ENCODE measurements around the gene TEAD4.

TEAD4 gene
- 0 to 0.31 (median 0.12) reads per million in 18 experiments for total RNA-seq

GRCh38 chr12:2959192-2959504, at the start of gene TEAD4:
Gene TEAD4, plus strand, starts transcription at chr12:2959397.
- DNase-seq: no peak

GRCh38 chr12:2912216-2912575, 47.0 kb upstream of the TEAD4 start:
- no peak for DNase-seq

GRCh38 chr12:2919249-2919648, 39.9 kb upstream of the TEAD4 start:
- no peak for DNase-seq

GRCh38 chr12:2922329-2922728, 36.9 kb upstream of the TEAD4 start:
- no peak for DNase-seq

DNA sequence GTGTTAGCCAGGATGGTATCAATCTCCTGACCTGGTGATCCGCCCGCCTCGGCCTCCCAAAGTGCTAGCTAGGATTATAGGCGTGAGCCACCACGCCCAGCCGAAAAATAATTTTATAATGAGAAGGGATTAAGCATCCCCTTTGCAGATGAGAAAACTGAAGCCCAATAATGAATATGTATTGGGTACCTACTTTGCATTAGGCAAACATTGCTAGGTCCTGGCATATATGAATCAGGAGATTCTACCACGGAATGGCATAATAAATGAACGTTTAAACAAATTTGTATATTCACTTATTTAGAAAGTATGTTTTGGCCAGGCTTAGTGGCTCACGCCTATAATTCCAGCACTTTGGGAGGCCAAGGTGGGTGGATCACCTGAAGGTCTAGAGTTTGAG, 36.1 kb upstream of the TEAD4 start:
- no peak for DNase-seq

GRCh38 chr12:2924019-2924418, 35.2 kb upstream of the TEAD4 start:
- DNase-seq: no peak

DNA sequence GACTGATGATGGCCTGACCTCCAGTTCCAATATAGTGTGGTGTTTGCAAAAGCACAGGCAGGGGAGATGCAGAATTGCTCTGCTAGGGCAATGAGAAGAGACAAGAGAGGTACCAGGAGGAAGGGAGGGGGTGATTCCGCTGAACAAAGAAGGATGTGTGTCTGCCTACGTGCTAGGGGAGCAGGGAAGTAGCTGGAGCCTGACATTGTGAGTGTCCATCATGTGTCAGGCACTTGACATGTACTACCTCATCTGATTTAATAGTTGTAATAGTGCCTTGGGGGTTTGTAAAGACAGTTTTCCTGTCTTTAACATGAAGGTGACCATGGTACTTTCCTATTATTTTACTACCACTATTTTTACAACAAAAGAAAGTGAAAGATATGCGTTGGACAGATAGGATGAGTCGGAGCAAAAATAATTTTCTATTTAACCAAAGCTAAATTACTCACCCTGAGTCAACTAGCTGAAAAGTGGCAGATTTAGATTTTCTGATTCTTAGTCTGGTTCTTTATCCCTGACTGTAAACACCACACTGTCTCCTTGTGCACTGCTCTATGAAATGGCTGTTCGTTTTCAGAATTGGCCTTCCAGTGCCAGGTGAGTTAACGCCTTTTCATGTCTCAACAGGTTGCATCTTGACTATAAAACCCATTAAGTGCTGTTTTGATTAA, 33.7 kb upstream of the TEAD4 start:
- DNase-seq: peak in 1 of 2 donors; percentile 7

DNA sequence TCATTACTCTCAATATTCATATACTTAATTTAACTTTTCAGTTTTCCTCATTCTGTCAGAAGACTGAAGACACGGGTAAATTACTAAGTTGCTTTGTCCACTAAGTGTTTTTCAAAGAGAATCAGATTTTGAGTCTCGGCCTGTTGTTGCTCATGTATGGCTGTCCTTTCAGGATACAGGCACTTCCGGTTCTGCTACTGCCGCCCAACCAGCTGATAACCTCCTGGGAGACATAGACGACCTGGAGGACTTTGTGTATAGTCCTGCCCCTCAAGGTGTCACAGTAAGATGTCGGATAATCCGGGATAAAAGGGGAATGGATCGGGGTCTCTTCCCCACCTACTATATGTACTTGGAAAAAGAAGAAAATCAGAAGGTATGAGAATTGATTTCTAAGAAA, 28.3 kb upstream of the TEAD4 start:
- DNase-seq: no peak

- DNase-seq: no peak
These were observed 25.6 kb upstream of the TEAD4 start for GRCh38 chr12:2933586-2933985.

GRCh38 chr12:2934371-2934770, 24.8 kb upstream of the TEAD4 start:
- no peak for DNase-seq

- no peak for DNase-seq
These were observed 22.9 kb upstream of the TEAD4 start for GRCh38 chr12:2936301-2936700.

DNA sequence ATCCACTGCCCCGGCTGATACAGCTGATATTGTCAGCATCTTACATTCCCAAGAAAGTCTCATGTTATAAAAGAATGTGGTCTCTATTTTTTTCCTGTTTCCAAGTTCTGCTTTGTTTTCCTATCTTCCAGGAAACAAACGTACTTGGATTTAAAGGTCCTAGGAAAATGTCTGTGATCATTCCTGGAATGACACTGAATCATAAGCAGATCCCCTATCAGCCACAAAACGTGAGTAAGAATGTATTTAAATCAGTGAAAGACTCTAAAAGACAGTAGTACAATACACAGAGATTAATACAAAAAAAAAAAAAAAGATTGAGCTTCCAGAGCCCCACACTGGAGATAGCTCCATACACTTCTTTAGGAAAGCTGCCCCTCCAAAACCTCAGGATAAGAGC, 21.7 kb upstream of the TEAD4 start:
- no peak for DNase-seq

DNA sequence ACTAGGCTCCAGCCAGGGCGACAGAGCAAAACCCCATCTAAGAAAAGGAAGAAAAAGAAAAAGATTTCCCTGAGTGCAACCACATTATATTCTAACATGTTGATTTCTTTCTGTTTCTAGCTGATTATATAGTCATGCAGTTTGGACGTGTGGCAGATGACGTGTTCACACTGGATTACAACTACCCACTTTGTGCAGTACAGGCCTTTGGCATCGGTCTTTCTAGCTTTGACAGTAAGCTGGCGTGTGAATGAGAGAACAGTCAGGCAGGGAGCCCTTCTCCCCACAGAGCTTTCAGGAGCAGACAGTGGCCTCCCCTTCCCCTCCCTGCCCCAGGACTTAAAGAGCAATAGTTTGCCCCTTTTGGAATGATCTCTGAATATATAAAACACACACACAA, 20.0 kb upstream of the TEAD4 start:
- no peak for DNase-seq

GRCh38 chr12:2940564-2940963, 18.6 kb upstream of the TEAD4 start:
- no peak for DNase-seq

DNA sequence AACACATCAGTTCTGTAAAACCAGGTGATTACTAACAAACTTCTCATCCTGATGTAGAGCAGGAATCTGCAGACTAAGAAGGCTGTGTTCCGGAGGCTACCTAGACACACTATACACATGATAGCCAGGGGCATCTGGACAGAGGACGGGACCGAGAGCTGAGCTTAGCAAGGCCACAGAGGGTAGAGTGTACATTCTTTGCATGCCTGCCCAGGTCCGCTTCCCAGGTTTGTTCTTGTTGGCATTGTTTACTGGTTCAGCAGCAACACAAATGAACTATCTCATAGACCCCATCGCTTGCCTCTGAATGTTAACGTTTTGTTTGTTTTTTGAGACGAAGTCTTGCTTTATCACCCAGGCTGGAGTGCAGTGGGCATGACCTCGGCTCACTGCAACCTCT, 17.7 kb upstream of the TEAD4 start:
- DNase-seq: no peak

GRCh38 chr12:2944401-2945047, 14.7 kb upstream of the TEAD4 start:
- DNase-seq: no peak

GRCh38 chr12:2949411-2949810, 9.8 kb upstream of the TEAD4 start:
- DNase-seq: no peak

- no peak for DNase-seq
These were observed 3.3 kb upstream of the TEAD4 start for GRCh38 chr12:2955888-2956287.

GRCh38 chr12:2957816-2958431, 1.3 kb upstream of the TEAD4 start:
- DNase-seq: no peak

GRCh38 chr12:2958432-2959191, 585 bp upstream of the TEAD4 start:
- no peak for DNase-seq

DNA sequence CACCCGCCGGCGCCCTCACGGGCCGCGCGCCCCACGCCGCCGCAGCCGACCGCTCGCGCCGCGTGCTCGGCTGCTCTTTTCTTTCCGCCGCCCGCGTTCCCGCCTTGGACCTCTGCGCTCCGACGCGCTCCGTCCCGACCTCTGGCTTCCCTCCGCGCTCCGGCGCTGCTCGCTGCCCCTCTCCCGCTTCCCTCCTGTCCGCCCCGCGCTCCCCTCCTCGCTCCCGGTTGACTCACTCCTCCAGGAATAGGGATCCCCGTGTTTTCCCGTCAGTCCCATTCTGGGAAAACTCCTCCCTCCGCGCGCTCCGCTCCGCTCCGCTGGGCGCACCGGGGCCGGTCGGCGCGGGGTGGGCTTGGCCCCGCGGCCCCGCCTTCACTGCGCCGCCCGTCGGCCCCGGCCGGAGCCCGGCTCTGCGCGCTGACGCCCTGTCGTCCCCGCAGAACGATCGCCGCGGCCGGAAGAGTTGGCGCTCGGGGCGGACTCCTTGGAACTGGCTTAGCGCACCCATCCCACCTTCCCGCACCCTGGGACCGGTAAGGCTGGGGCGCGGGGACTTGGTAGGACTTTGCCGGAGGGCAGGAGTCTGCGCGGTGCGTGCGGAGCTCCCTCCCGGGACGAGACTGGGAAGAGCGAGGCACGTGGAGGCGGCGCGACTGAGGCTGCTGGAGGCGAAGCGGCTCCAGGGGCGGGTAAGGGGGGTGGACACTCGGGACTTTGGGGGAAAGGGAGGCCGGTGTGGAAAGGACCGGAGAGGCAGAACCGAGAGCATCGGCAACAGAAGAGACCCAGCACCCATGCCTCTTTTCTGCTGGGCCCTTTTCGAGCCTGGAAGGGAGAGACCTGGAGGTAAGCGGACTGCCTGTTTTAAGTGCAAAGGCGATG, 550 bp downstream of the TEAD4 start:
- DNase-seq: no peak

DNA sequence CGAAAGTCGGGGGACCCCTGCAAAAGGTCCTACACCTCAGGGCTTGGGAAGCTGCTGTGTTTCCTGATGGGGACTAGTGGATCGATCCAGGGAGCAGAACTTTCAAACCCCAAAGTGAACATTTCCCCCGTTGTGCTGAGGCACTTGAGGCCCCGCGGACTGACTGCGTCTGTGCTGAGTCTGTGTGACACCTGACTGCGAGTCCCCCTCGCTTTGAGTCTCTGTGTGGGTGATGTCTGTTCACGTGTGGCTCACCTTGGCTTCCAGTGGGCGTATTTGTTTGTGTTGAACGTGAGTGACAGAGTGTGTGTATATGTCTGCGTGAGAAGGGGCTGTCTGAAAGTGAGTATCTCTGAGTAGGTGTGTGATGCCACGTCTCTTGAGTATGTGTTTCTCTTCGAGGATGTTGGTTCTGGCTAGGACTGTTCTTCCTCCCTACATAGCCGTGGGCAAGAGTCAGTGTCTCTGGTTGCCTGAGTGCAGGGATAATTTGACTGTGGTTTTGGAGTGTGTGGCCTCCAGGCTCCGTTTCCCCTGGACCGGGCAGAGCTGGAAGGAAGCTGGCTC, 1.3 kb downstream of the TEAD4 start:
- no peak for DNase-seq
